ENCODE results near the gene CHMP6.

Gene CHMP6

GRCh38 chr17:80996422-80997305 lies 5.0 kb downstream of the CHMP6 start:
- no peak for DNase-seq

GRCh38 chr17:80997424-80998117 lies 5.9 kb downstream of the CHMP6 start:
- DNase-seq: no peak

- DNase-seq: no peak
Measured at GRCh38 chr17:80998118-80998747, 6.6 kb downstream of the CHMP6 start.

GRCh38 chr17:80998748-80999535 lies 7.3 kb downstream of the CHMP6 start:
- DNase-seq: no peak

GRCh38 chr17:80999536-81000333 lies 8.1 kb downstream of the CHMP6 start:
- no peak for DNase-seq

- DNase-seq: no peak
Measured at GRCh38 chr17:81000334-81000630, 8.6 kb downstream of the CHMP6 start.

- no peak for DNase-seq
Measured at GRCh38 chr17:81000631-81001357, 9.2 kb downstream of the CHMP6 start.

GRCh38 chr17:81002013-81002384 lies 10.4 kb downstream of the CHMP6 start:
- DNase-seq: no peak

- peak; percentile 23 for DNase-seq
Measured at GRCh38 chr17:81002409-81003361, 11.0 kb downstream of the CHMP6 start.

GRCh38 chr17:81003711-81004475 lies 12.3 kb downstream of the CHMP6 start:
- DNase-seq: no peak

GRCh38 chr17:81006891-81007290 lies 15.2 kb downstream of the CHMP6 start:
- DNase-seq: no peak

- DNase-seq: no peak
Measured at GRCh38 chr17:81008140-81008539, 16.5 kb downstream of the CHMP6 start.

- DNase-seq: no peak
Measured at GRCh38 chr17:81009136-81009535, 17.5 kb downstream of the CHMP6 start.

- no peak for DNase-seq
Measured at GRCh38 chr17:81010935-81011334, 19.3 kb downstream of the CHMP6 start.

- no peak for DNase-seq
Measured at GRCh38 chr17:81011951-81012350, 20.3 kb downstream of the CHMP6 start.

- DNase-seq: no peak
Measured at GRCh38 chr17:81012574-81013447, 21.2 kb downstream of the CHMP6 start.

- DNase-seq: no peak
Measured at GRCh38 chr17:81013642-81014041, 22.0 kb downstream of the CHMP6 start.

GRCh38 chr17:81015136-81015535 lies 23.5 kb downstream of the CHMP6 start:
- no peak for DNase-seq

GRCh38 chr17:81016575-81016974 lies 24.9 kb downstream of the CHMP6 start:
- no peak for DNase-seq

Data from NCI-H2029 (cell line).